HG02938 (cell line): ENCODE results near the gene ROS1.

ENCODE experiments used
- ATAC-seq: cut with Tn5 transposase; IDR thresholded peaks from one replicate; pipeline ENCODE4 v1.9.1; 2021; ENCODE audit warnings: mild to moderate bottlenecking, moderate library complexity; ENCODE audit not compliant: unreplicated experiment

ROS1 gene

GRCh38 chr6:117311726-117312125 lies 114.0 kb downstream of the ROS1 start:
- ATAC-seq: no peak

- no peak for ATAC-seq
Measured at GRCh38 chr6:117311310-117311709, 114.4 kb downstream of the ROS1 start.

GRCh38 chr6:117309611-117310010 lies 116.1 kb downstream of the ROS1 start:
- no peak for ATAC-seq

- no peak for ATAC-seq
Measured at GRCh38 chr6:117309069-117309468, 116.7 kb downstream of the ROS1 start.

GRCh38 chr6:117307655-117308054 lies 118.1 kb downstream of the ROS1 start:
- ATAC-seq: no peak

- no peak for ATAC-seq
Measured at GRCh38 chr6:117306227-117306790, 119.4 kb downstream of the ROS1 start.

- peak; percentile 85 for ATAC-seq
Measured at GRCh38 chr6:117304446-117304845, 121.3 kb downstream of the ROS1 start.

- ATAC-seq: no peak
Measured at GRCh38 chr6:117303323-117303722, 122.4 kb downstream of the ROS1 start.

- no peak for ATAC-seq
Measured at GRCh38 chr6:117298941-117299340, 126.8 kb downstream of the ROS1 start.

GRCh38 chr6:117290173-117290846 lies 135.4 kb downstream of the ROS1 start:
- no peak for ATAC-seq

- ATAC-seq: no peak
Measured at GRCh38 chr6:117288083-117288715, 137.5 kb downstream of the ROS1 start.

GRCh38 chr6:117280922-117281321 lies 144.8 kb downstream of the ROS1 start:
- ATAC-seq: no peak

GRCh38 chr6:117276778-117277316 lies 148.9 kb downstream of the ROS1 start:
- ATAC-seq: no peak

- no peak for ATAC-seq
Measured at GRCh38 chr6:117275711-117276110, 150.0 kb downstream of the ROS1 start.

- no peak for ATAC-seq
Measured at GRCh38 chr6:117275205-117275604, 150.5 kb downstream of the ROS1 start.

- ATAC-seq: no peak
Measured at GRCh38 chr6:117272891-117273290, 152.9 kb downstream of the ROS1 start.

GRCh38 chr6:117272032-117272866 lies 153.5 kb downstream of the ROS1 start:
- ATAC-seq: no peak

GRCh38 chr6:117270843-117271507 lies 154.8 kb downstream of the ROS1 start:
- no peak for ATAC-seq

- ATAC-seq: no peak
Measured at GRCh38 chr6:117270055-117270842, 155.5 kb downstream of the ROS1 start.

GRCh38 chr6:117269638-117270054 lies 156.1 kb downstream of the ROS1 start:
- no peak for ATAC-seq
